NCI-H2107 (cell line): ENCODE measurements around the gene FAM171A1.
"Not testable (repeated sequence)": the region's sequence is repeated elsewhere in the genome, so short reads cannot be mapped to it uniquely, and the experiment has no call there.

Experiments
- DNase-seq: peaks from one replicate; lab custom pipeline; 2025; lab: John Stamatoyannopoulos, UW

The FAM171A1 gene

GRCh38 chr10:15344876-15345285 is 26.2 kb downstream of the FAM171A1 start:
- no peak for DNase-seq

GRCh38 chr10:15344256-15344875 is 26.7 kb downstream of the FAM171A1 start:
- no peak for DNase-seq

- DNase-seq: no peak
Observed at GRCh38 chr10:15342970-15343369, 28.1 kb downstream of the FAM171A1 start.

- DNase-seq: no peak
Observed at GRCh38 chr10:15341502-15342128, 29.5 kb downstream of the FAM171A1 start.

- no peak for DNase-seq
Observed at GRCh38 chr10:15339892-15340291, 31.2 kb downstream of the FAM171A1 start.

GRCh38 chr10:15337441-15337923 is 33.6 kb downstream of the FAM171A1 start:
- not testable (repeated sequence) for DNase-seq

- DNase-seq: no peak
Observed at GRCh38 chr10:15336211-15336610, 34.9 kb downstream of the FAM171A1 start.

- no peak for DNase-seq
Observed at GRCh38 chr10:15335508-15335907, 35.6 kb downstream of the FAM171A1 start.

- DNase-seq: no peak
Observed at GRCh38 chr10:15334650-15335323, 36.3 kb downstream of the FAM171A1 start.

- no peak for DNase-seq
Observed at GRCh38 chr10:15333909-15334649, 37.0 kb downstream of the FAM171A1 start.

GRCh38 chr10:15333181-15333580 is 37.9 kb downstream of the FAM171A1 start:
- not testable (repeated sequence) for DNase-seq

- DNase-seq: no peak
Observed at GRCh38 chr10:15331461-15331860, 39.6 kb downstream of the FAM171A1 start.

GRCh38 chr10:15329437-15329836 is 41.7 kb downstream of the FAM171A1 start:
- no peak for DNase-seq

- no peak for DNase-seq
Observed at GRCh38 chr10:15325944-15326284, 45.2 kb downstream of the FAM171A1 start.

GRCh38 chr10:15325243-15325943 is 45.7 kb downstream of the FAM171A1 start:
- DNase-seq: no peak

GRCh38 chr10:15324611-15325010 is 46.5 kb downstream of the FAM171A1 start:
- no peak for DNase-seq

- DNase-seq: no peak
Observed at GRCh38 chr10:15324113-15324512, 47.0 kb downstream of the FAM171A1 start.

- no peak for DNase-seq
Observed at GRCh38 chr10:15322356-15322755, 48.7 kb downstream of the FAM171A1 start.

GRCh38 chr10:15321431-15322341 is 49.4 kb downstream of the FAM171A1 start:
- no peak for DNase-seq

- DNase-seq: no peak
Observed at GRCh38 chr10:15320522-15321203, 50.4 kb downstream of the FAM171A1 start.
